Fibroblast of skin of right quadriceps (primary cell): ENCODE results near the gene RPS6KB1.
"Not testable (repeated sequence)": the region's sequence is repeated elsewhere in the genome, so short reads cannot be mapped to it uniquely, and the experiment has no call there.

ENCODE experiments used
- DNase-seq: peaks from one replicate; pipeline ENCODE4 v3.0.0-alpha.2; 2013

RPS6KB1 gene

DNA sequence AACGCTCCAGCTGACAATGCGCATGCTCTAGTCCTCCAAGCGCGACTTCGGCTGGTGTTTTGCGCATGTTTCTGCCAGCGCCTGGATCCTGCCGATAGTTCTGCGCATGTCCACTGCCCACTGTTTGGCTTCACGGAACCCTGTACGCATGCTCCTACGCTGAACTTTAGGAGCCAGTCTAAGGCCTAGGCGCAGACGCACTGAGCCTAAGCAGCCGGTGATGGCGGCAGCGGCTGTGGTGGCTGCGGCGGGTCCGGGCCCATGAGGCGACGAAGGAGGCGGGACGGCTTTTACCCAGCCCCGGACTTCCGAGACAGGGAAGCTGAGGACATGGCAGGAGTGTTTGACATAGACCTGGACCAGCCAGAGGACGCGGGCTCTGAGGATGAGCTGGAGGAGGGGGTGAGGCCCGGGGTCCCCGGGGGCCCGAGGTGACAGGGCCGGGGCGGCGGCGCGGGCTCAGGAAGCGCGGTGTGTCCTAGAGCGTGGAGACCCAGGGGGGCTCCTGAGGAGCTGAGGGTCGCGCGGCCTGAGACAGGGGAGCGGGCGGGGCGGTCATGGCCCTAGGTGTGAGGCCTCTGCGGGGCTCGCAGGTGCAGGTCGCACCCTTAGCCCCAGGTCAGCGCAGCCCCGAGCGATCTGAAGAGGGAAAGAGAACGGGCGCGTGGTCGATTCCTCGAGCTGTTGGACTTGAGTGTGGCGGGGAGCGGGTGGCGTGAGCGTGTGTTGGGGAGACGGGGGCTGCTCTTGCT, at the start of gene RPS6KB1, which contains the start of gene TUBD1:
Gene RPS6KB1, plus strand, starts transcription at position 198 of the 752 bp plus-strand sequence. Its CDS starts 64 bp downstream, at position 262.
Gene TUBD1, minus strand, starts transcription at position 20 of the 752 bp plus-strand sequence. CDS start 1,941 bp downstream, outside the sequence.
- DNase-seq: peak; percentile 99

DNA sequence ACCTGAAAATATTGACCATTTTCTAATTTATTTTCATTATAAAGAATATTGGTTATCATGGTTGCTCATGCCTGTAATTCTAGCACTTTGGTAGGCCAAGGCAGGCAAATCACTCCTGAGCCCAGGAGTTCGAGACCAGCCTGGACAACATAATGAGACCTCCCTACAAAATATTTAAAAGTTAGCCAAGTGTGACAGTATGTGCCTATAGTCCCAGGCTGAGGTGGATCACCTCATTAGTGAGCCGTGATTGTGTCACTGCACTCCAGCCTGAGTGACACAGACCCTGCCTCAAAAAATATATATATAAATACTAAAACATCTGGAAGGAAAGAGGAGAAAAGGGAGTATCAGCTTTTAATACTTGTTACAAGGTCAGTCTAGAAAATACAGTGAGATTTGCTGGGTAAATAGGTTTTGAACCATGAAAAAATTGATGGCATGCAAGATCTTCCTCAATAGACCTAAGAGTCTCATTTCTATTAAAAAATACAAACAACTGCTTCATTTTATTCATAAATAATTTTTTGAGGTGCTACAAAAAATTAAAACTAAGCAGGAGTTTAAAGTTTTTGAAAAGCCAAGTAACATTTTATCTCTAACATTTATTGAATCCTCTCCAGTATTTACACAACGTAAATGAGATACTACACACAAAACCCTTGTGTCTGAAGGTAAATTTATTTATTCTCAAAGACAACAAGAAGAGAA, 47.9 kb upstream of the RPS6KB1 start:
- DNase-seq: peak; percentile 59

DNA sequence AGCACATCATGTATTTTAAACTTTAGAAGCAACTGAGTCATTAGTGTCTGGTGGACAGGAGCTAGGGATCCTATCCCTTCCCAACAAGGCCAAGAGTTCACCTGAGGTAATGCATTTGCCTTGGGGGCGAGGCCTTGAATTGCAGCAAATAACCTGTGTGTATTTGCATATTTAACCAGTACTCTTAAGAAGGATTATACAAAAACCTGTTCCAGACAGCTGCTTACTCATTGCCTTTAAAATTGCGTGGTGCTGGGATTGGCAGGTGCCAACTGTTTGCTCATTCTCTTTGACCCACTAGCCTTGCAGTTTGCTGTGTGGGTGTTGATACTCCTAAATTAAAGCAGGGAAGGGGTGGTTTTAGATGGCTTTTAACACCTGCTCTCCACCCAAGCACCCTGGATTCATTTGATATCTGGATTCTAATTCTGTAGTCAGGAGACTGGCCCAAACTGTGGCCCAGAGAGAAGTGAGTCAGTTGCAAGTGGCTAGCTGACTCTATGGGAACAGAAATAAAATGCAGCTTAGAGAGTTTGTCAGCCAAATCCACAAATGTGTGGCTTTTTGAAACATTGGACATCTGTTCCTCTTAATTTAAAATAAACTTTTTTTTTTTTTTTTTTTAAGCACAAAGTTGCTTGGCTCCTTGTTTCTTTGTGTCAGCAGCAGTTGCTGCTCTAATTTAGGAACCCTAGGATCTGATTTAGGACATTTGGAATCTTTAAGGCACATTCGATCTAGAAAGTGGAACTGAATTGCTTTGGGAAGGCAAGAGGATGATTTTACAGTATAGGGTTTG, 47.1 kb upstream of the RPS6KB1 start:
- peak; percentile 77 for DNase-seq

GRCh38 chr17:59846394-59847165, 46.3 kb upstream of the RPS6KB1 start:
- DNase-seq: peak; percentile 78

- no peak for DNase-seq
These were observed 44.6 kb upstream of the RPS6KB1 start for GRCh38 chr17:59848385-59848668.

- DNase-seq: peak; percentile 76
These were observed 44.1 kb upstream of the RPS6KB1 start for GRCh38 chr17:59848778-59849177.

GRCh38 chr17:59850311-59850710, 42.6 kb upstream of the RPS6KB1 start:
- not testable (repeated sequence) for DNase-seq

- DNase-seq: peak; percentile 83
These were observed 41.2 kb upstream of the RPS6KB1 start for GRCh38 chr17:59851439-59852375.

DNA sequence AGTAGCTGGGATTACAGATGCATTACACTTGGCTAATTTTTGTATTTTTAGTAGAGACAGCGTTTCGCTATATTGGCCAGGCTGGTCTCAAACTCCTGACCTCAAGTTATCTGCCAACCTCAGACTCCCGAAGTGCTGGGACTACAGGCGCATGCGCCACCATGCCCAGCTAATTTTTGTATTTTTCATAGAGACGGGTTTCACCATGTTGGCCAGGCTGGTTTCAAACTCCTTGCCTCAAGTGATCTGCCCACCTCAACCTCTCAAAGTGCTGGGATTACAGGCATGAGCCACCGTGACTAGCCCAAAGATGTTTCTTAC, 40.1 kb upstream of the RPS6KB1 start:
- DNase-seq: not testable (repeated sequence)

GRCh38 chr17:59853168-59853918, 39.6 kb upstream of the RPS6KB1 start:
- DNase-seq: peak; percentile 78

GRCh38 chr17:59853919-59854729, 38.8 kb upstream of the RPS6KB1 start:
- DNase-seq: not testable (repeated sequence)

GRCh38 chr17:59856859-59857794, 35.8 kb upstream of the RPS6KB1 start:
- no peak for DNase-seq

DNA sequence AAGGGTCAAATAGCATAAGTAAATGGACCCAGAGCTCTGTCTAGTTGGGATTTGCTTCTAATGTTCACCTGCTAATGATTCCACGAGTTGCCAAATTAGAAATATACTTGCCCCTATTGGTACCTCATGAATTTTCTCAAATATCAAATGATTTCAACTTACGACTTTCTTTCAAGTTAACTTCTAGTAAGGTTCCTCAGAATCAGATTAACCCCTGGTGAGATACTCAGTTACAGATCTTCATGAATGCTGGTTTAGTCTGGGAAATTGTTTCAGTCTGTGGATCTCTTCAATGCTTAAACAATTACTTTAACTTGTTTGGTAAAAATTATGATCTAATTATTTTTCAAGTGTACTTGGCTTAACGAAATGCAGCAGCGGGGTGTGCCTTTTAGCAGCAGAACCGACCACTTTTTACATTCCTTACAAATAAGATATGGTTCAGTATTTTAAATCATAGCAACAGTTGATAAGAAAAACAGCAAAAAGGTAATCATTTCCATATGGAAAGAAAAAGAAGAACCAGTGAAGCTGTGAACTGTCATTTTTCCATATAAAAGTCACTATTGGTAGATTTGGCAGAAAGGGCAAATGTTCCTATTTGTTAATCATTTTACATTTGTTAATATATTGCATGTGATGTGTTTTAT, 34.6 kb upstream of the RPS6KB1 start:
- DNase-seq: peak; percentile 67

DNA sequence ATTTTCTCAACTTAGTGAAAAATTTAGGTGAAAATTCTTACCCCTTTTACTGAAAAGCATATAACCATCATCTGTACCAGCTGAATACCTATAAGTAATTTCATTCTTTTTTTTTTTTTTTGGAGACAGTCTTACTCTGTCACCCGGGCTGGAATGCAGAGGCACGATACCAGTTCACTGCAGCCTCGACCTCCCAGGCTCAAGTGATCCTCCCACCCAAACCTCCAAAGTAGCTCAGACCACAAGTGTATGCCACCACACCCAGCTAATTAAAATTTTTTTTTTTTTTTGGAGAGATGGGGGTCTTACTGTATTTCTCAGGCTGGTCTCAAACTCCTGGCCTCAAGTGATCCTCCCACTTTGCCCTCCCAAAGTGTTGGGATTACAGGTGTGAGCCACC, 34.0 kb upstream of the RPS6KB1 start:
- no peak for DNase-seq

DNA sequence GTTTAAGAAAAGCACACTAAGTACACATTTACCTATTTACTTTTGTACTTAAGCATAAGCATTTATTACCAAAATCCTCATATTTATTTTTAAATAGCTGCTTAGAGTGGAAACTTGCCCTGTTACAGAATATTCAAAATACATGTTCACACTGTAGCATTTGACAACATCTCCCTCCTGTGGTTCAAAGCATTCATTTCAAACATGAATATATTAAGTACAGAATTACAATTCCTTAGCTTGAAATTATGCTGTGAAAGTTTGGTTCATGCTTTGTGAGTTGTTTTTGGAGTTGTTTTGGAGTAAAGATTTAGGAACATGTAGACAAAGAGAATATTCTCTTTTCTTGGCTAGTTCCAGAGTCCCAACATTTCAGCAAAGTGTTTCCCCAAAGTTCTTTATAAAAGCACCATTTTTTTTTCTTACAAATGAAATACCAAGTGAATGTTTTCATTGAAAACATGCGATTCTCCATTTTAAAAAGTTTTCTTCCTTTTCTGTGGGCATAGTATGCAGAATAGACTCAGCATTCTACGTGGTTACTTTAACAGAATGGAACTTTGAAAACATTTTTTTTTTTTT, 33.4 kb upstream of the RPS6KB1 start:
- DNase-seq: peak; percentile 68

GRCh38 chr17:59863616-59864015, 29.3 kb upstream of the RPS6KB1 start:
- DNase-seq: no peak

GRCh38 chr17:59869941-59870218, 23.0 kb upstream of the RPS6KB1 start:
- DNase-seq: no peak

- DNase-seq: no peak
These were observed 22.4 kb upstream of the RPS6KB1 start for GRCh38 chr17:59870482-59870881.
